Measurements from ENCODE around the gene P2RY4. TPM values are rescaled to one million over a fixed set of nuclear protein-coding genes. Genes with fewer than 3 reads are reported as not detected.

Gene P2RY4
- total RNA-seq, 1 experiment from 2014 or later, result not detected

DNA sequence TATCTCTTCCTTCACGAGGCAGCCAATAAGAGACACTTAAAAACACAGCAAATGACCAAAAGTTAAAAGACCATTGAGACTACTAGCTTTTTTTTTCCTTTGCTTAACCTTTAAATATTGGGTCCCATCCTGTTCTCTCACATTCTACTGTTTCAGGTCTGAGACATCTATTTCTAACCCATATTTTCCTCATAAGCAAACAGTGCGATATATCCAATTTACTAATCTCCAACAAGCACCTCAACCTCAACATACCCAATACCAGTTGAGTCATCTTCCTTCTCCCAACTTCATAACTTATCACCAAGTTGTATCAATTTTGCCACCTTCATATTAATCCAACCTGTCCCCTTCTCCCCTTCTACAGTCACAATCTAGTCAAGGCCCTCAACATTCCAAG, 18.5 kb downstream of the P2RY4 start:
- TF ChIP-seq SIN3A (IDR thresholded peaks at IDR 0.05; ENCODE audit: borderline replicate concordance, insufficient read depth, low read depth, low read length), result no peak
- TF ChIP-seq, protein P1, sequence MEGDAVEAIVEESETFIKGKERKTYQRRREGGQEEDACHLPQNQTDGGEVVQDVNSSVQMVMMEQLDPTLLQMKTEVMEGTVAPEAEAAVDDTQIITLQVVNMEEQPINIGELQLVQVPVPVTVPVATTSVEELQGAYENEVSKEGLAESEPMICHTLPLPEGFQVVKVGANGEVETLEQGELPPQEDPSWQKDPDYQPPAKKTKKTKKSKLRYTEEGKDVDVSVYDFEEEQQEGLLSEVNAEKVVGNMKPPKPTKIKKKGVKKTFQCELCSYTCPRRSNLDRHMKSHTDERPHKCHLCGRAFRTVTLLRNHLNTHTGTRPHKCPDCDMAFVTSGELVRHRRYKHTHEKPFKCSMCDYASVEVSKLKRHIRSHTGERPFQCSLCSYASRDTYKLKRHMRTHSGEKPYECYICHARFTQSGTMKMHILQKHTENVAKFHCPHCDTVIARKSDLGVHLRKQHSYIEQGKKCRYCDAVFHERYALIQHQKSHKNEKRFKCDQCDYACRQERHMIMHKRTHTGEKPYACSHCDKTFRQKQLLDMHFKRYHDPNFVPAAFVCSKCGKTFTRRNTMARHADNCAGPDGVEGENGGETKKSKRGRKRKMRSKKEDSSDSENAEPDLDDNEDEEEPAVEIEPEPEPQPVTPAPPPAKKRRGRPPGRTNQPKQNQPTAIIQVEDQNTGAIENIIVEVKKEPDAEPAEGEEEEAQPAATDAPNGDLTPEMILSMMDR (IDR thresholded peaks at IDR 0.05), result no peak
- TF ChIP-seq TCF7L2 (IDR thresholded peaks at IDR 0.05; ENCODE audit: low read depth, low read length), result no peak
- TF ChIP-seq POLR2AphosphoS5 (IDR thresholded peaks at IDR 0.05; ENCODE audit: low read depth, low read length), result no peak
- TF ChIP-seq, protein P2, sequence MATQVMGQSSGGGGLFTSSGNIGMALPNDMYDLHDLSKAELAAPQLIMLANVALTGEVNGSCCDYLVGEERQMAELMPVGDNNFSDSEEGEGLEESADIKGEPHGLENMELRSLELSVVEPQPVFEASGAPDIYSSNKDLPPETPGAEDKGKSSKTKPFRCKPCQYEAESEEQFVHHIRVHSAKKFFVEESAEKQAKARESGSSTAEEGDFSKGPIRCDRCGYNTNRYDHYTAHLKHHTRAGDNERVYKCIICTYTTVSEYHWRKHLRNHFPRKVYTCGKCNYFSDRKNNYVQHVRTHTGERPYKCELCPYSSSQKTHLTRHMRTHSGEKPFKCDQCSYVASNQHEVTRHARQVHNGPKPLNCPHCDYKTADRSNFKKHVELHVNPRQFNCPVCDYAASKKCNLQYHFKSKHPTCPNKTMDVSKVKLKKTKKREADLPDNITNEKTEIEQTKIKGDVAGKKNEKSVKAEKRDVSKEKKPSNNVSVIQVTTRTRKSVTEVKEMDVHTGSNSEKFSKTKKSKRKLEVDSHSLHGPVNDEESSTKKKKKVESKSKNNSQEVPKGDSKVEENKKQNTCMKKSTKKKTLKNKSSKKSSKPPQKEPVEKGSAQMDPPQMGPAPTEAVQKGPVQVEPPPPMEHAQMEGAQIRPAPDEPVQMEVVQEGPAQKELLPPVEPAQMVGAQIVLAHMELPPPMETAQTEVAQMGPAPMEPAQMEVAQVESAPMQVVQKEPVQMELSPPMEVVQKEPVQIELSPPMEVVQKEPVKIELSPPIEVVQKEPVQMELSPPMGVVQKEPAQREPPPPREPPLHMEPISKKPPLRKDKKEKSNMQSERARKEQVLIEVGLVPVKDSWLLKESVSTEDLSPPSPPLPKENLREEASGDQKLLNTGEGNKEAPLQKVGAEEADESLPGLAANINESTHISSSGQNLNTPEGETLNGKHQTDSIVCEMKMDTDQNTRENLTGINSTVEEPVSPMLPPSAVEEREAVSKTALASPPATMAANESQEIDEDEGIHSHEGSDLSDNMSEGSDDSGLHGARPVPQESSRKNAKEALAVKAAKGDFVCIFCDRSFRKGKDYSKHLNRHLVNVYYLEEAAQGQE (IDR thresholded peaks at IDR 0.05; ENCODE audit: insufficient read depth in 1 of 2, low read depth in 2 of 2, low read length in 1 of 2), result no peak
- no peak overlapping the region for H3K27ac ChIP-seq (ENCODE audit: low read length)
- H3K27me3 ChIP-seq (ENCODE audit: control insufficient read depth, insufficient read depth, low read length), result 0 out of 2 replicates have a peak, but pooled peaks cover 2% of the 10 kb centered on the region
- ChIA-PET POLR2A (no interaction called here), CTCF (no interaction called here)
- H3K9me3 ChIP-seq (ENCODE audit: control insufficient read depth, insufficient read depth, low read depth, low read length), result no peaks in the 10 kb centered on the region
- H3K4me3 ChIP-seq (ENCODE audit: low read depth in 2 of 2, low read length in 2 of 2), result no peak overlapping the region
- in situ Hi-C loops (cut with HindIII; ENCODE audit: low pct_unique_long_range_greater_than_20kb, low sequenced_read_pairs), result no loop called here
- no peaks in the 10 kb centered on the region for H3K4me1 ChIP-seq (ENCODE audit: control insufficient read depth, insufficient read depth, low read length)
- DNase-seq (ENCODE audit: low read depth, low spot score) (no peak), ATAC-seq (no peak)
- H3K36me3 ChIP-seq (ENCODE audit: control insufficient read depth, insufficient read depth, low read length), result no peaks in the 10 kb centered on the region
- BruUV-seq (replicated peaks), result no TSS peak
- intact Hi-C loops (cut with micrococcal nuclease; ENCODE audit: unreplicated experiment), result no loop called here

DNA sequence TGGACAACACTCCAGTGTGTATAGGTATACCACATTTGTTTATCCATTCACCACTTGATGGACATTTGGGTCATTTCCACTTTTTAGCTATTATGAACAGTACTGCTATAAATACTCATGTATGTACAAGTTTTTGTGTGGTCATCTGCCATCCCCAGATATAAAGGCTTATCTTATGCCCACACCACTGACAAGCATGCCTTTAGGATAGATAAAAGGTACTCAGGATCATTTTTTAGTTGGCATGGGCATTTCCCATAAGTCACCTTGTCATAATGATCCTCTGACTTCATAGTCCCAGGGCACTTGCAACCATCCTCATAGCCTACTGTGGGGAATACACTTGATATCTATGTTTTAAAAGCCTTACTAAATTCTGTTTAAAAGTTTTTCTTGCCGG, 19.3 kb downstream of the P2RY4 start:
- intact Hi-C loops (cut with micrococcal nuclease; ENCODE audit: unreplicated experiment), result no loop called here
- BruUV-seq (replicated peaks), result no TSS peak
- Histone ChIP-seq H3K36me3 (ENCODE audit: control insufficient read depth, insufficient read depth, low read length) (no peaks in the 10 kb centered on the region), H3K27me3 (ENCODE audit: control insufficient read depth, insufficient read depth, low read length) (0 out of 2 replicates have a peak, but pooled peaks cover 2% of the 10 kb centered on the region), H3K27ac (ENCODE audit: low read length) (no peak overlapping the region), H3K4me1 (ENCODE audit: control insufficient read depth, insufficient read depth, low read length) (no peaks in the 10 kb centered on the region), H3K9me3 (ENCODE audit: control insufficient read depth, insufficient read depth, low read depth, low read length) (no peaks in the 10 kb centered on the region), H3K4me3 (ENCODE audit: low read depth in 2 of 2, low read length in 2 of 2) (no peak overlapping the region)
- DNase-seq (ENCODE audit: low read depth, low spot score) (no peak), ATAC-seq (no peak)
- POLR2A ChIA-PET, result no interaction called here
- TF ChIP-seq, protein P2 (IDR thresholded peaks at IDR 0.05; ENCODE audit: insufficient read depth in 1 of 2, low read depth in 2 of 2, low read length in 1 of 2), result no peak
- TF ChIP-seq POLR2AphosphoS5 (IDR thresholded peaks at IDR 0.05; ENCODE audit: low read depth, low read length) (no peak), TCF7L2 (IDR thresholded peaks at IDR 0.05; ENCODE audit: low read depth, low read length) (no peak), SIN3A (IDR thresholded peaks at IDR 0.05; ENCODE audit: borderline replicate concordance, insufficient read depth, low read depth, low read length) (no peak)
- TF ChIP-seq, protein P1 (IDR thresholded peaks at IDR 0.05), result no peak
- in situ Hi-C loops (cut with HindIII; ENCODE audit: low pct_unique_long_range_greater_than_20kb, low sequenced_read_pairs), result no loop called here
- CTCF ChIA-PET, result no interaction called here

Measured in Panc1 (cell line).